Measurements from ENCODE around the gene SMIM45.

Gene SMIM45

DNA sequence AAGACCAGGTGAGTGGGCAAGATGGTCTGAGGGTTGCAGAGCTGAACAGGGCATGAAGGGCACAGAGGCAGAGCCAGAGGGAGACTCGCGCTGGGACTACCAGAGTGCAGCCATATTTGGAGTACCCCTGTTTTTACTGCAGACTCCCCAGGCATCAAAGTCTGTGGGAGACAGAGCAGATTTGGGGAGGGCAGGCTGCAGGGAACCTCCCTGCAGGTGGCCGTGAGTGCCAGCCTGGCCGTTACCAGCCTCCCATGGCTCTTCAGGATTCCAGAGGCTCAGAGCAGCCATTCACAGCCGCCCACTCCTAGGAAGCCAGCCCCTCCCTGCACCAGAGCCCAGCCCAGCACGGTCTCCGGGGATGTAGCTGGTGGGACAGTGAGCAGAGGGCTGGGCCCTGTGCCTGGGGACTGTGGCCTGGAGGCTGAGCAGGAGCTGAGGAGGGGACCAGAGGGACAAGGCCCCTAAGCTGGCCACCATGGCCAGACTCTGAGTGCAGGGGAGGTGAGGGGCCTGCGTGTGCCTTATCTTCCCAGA lies 17.2 kb downstream of the SMIM45 start, which contains the start of gene SEPTIN3:
TSS of gene SEPTIN3 (plus strand) at position 334 of the 537 bp plus-strand sequence. CDS start 2,050 bp downstream, outside the sequence.
- TF ChIP-seq CTCF (conservative IDR thresholded peaks at IDR 0.05), result no peak

GRCh38 chr22:41970601-41971000 lies 18.7 kb downstream of the SMIM45 start:
- H3K27me3 Mint-ChIP-seq, result peaks cover 23% of the 10 kb centered on the region
- H3K27ac Mint-ChIP-seq, result no peak overlapping the region
- H3K36me3 Mint-ChIP-seq, result no peaks in the 10 kb centered on the region

More for the DNA sequence above, 17.2 kb downstream of the SMIM45 start, which contains the start of gene SEPTIN3:
- Mint-ChIP-seq H3K27me3 (peaks cover 13% of the 10 kb centered on the region), H3K27ac (no peak within 1 kb of the TSS), H3K36me3 (no peaks in the 10 kb centered on the region), H3K4me1 (ENCODE audit: unreplicated experiment) (peaks cover 13% of the 10 kb centered on the region), H3K9me3 (no peaks in the 10 kb centered on the region), H3K4me3 (no peak within 1 kb of the TSS)
- DNase-seq (ENCODE audit: extremely low spot score, unreplicated experiment), result no peak

DNA sequence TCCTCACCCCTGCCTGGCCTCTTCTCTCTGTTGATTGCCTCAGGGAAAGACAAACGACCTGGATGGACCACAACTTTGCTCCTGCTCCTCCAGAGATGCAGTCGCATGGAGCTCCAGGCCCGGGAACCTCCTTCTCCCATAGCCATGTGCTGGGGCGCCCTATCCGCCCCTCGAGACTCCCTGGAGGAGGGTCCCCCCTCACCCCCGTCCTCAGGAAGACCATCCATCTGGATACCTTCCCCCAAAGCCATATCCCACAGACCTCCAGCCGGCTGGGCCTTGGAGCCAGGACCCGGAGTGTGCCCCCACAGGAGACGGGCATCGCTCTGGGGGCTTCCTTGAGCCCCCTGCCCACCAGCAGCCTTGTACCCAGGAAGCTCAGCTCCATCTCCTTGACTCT lies 19.5 kb downstream of the SMIM45 start:
- DNase-seq (ENCODE audit: extremely low spot score, unreplicated experiment), result no peak
- no peak for TF ChIP-seq CTCF (conservative IDR thresholded peaks at IDR 0.05)
- no peaks in the 10 kb centered on the region for H3K36me3 Mint-ChIP-seq
- H3K4me1 Mint-ChIP-seq (ENCODE audit: unreplicated experiment), result peaks cover 11% of the 10 kb centered on the region
- H3K4me3 Mint-ChIP-seq, result no peak overlapping the region
- no peaks in the 10 kb centered on the region for H3K9me3 Mint-ChIP-seq
- peaks cover 30% of the 10 kb centered on the region for H3K27me3 Mint-ChIP-seq
- H3K27ac Mint-ChIP-seq, result no peak overlapping the region

More at GRCh38 chr22:41970601-41971000, 18.7 kb downstream of the SMIM45 start:
- H3K4me1 Mint-ChIP-seq (ENCODE audit: unreplicated experiment), result peaks cover 9% of the 10 kb centered on the region
- no peaks in the 10 kb centered on the region for H3K9me3 Mint-ChIP-seq
- no peak for TF ChIP-seq CTCF (conservative IDR thresholded peaks at IDR 0.05)
- no peak for DNase-seq (ENCODE audit: extremely low spot score, unreplicated experiment)
- H3K4me3 Mint-ChIP-seq, result no peak overlapping the region

GRCh38 chr22:41974691-41975290 lies 22.8 kb downstream of the SMIM45 start:
- H3K27ac Mint-ChIP-seq, result no peak overlapping the region
- DNase-seq (ENCODE audit: extremely low spot score, unreplicated experiment), result no peak
- no peaks in the 10 kb centered on the region for H3K9me3 Mint-ChIP-seq
- peaks cover 4% of the 10 kb centered on the region for H3K4me1 Mint-ChIP-seq (ENCODE audit: unreplicated experiment)
- H3K4me3 Mint-ChIP-seq, result peak overlapping the region; percentile 83
- no peak for TF ChIP-seq CTCF (conservative IDR thresholded peaks at IDR 0.05)
- H3K27me3 Mint-ChIP-seq, result peaks cover 50% of the 10 kb centered on the region
- no peaks in the 10 kb centered on the region for H3K36me3 Mint-ChIP-seq

- no peak overlapping the region for H3K27ac Mint-ChIP-seq
- peaks cover 4% of the 10 kb centered on the region for H3K4me1 Mint-ChIP-seq (ENCODE audit: unreplicated experiment)
- peaks cover 49% of the 10 kb centered on the region for H3K27me3 Mint-ChIP-seq
- H3K36me3 Mint-ChIP-seq, result no peaks in the 10 kb centered on the region
- DNase-seq (ENCODE audit: extremely low spot score, unreplicated experiment), result no peak
- TF ChIP-seq CTCF (conservative IDR thresholded peaks at IDR 0.05), result no peak
- peak overlapping the region; percentile 83 for H3K4me3 Mint-ChIP-seq
- no peaks in the 10 kb centered on the region for H3K9me3 Mint-ChIP-seq
Measured at GRCh38 chr22:41975299-41976069, 23.5 kb downstream of the SMIM45 start.

Measured in type B pancreatic cell (in vitro differentiated cells).